ENCODE measurements around the gene GRIK3.

DNA sequence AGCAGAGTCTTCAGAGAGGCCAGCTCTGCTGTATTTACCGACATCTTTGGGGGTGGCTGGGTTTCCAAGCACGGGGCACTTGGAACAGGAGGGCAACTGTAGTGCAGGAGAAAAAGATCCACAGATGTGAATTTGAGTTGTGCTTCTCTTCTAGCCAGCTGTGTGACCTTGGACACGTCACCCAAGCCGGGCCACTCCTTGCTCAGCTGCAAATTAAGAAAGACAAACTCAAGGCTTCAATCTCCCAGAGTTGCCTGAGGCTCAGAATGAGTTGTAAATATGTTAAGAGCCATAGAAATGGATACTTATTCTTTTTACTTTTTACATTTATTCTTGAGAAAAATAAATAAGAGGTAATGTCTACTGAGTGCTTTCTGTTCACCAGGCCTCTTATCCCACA lies 24.3 kb downstream of the GRIK3 start:
- TF ChIP-seq, protein P1, sequence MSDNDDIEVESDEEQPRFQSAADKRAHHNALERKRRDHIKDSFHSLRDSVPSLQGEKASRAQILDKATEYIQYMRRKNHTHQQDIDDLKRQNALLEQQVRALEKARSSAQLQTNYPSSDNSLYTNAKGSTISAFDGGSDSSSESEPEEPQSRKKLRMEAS (CRISPR knock-in tag; IDR thresholded peaks at IDR 0.05): no peak
- TF ChIP-seq SMAD4 (CRISPR knock-in tag; IDR thresholded peaks at IDR 0.05) (no peak), ESRRA (CRISPR knock-in tag; IDR thresholded peaks at IDR 0.05; ENCODE audit: borderline replicate concordance) (no peak)

Data from WTC11 (cell line).